ENCODE results near the gene ZGPAT. TPM values are rescaled to one million over a fixed set of nuclear protein-coding genes. Genes with fewer than 3 reads are reported as not detected.

Gene ZGPAT
- total and polyA plus RNA-seq, 7 donors, result 18.5 to 44.9 (median 22.5) TPM

DNA sequence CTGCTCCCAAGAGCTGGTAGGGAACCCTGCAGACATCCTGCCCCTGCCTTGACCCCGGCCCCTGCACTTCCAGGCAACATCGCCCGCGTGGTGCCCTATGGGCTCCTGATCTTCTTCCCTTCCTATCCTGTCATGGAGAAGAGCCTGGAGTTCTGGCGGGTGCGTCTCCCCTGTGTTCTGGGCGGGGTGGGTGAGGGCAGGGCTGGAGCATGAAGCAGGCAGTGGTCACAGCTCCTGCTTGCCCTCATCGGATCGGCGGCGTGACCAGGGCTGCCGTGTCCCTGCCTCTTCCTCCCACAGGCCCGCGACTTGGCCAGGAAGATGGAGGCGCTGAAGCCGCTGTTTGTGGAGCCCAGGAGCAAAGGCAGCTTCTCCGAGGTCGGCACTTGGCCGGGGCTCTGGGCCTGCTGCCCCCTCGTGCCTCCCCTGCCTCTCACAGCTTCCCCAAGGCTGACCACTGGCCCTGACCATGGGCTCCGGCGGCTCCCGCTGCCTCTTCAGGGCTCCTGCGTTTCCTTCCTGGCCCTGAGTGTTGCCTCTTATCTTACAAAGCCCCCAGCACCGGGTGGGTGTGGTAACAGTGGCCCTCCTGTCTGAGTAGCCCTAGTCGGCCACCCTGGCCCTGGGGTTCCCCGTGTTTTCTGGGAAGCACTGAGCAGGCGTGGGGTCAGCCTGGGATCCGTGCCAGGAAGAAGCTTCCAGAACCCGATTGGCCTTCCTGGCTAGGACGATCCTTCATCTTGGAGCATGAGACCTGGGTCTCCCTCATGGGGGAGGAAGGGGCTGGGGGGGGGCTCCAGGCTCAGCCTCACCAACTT lies 19.4 kb upstream of the ZGPAT start:
- Histone ChIP-seq H3K27me3 (no peaks in the 10 kb centered on the region), H3K9me3 (no peaks in the 10 kb centered on the region), H3K36me3 (peaks cover 0 to 5% (median 0%) of the 10 kb centered on the region in 4 donors), H3K4me3 (no peak overlapping the region), H3K27ac (peak overlapping the region; percentile 48 to 87 (median 74)), H3K4me1 (peaks cover 2 to 33% (median 30%) of the 10 kb centered on the region in 4 donors)
- TF ChIP-seq, protein P1, sequence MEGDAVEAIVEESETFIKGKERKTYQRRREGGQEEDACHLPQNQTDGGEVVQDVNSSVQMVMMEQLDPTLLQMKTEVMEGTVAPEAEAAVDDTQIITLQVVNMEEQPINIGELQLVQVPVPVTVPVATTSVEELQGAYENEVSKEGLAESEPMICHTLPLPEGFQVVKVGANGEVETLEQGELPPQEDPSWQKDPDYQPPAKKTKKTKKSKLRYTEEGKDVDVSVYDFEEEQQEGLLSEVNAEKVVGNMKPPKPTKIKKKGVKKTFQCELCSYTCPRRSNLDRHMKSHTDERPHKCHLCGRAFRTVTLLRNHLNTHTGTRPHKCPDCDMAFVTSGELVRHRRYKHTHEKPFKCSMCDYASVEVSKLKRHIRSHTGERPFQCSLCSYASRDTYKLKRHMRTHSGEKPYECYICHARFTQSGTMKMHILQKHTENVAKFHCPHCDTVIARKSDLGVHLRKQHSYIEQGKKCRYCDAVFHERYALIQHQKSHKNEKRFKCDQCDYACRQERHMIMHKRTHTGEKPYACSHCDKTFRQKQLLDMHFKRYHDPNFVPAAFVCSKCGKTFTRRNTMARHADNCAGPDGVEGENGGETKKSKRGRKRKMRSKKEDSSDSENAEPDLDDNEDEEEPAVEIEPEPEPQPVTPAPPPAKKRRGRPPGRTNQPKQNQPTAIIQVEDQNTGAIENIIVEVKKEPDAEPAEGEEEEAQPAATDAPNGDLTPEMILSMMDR (IDR thresholded peaks at IDR 0.05), result no peak
- peak in 1 of 4 donors; percentile 27 for TF ChIP-seq POLR2AphosphoS5 (IDR thresholded peaks at IDR 0.05)
- no peak for DNase-seq
- intact Hi-C loops (cut with DNase I), result no loop called here
- 85 to 90% methylated on average over 31 of the region's 31 CpGs for WGBS, 2 donors

- 48 to 87% methylated on average over 44 of the region's 44 CpGs for WGBS, 2 donors
- Histone ChIP-seq H3K4me3 (no peak overlapping the region), H3K27ac (peak overlapping the region in 2 of 4 donors; percentile 73 to 87), H3K27me3 (no peaks in the 10 kb centered on the region), H3K9me3 (no peaks in the 10 kb centered on the region), H3K36me3 (peaks cover 0 to 8% (median 7%) of the 10 kb centered on the region in 4 donors), H3K4me1 (peaks cover 2 to 32% (median 30%) of the 10 kb centered on the region in 4 donors)
- peak in 1 of 4 donors; percentile 15 for TF ChIP-seq POLR2AphosphoS5 (IDR thresholded peaks at IDR 0.05)
- TF ChIP-seq POLR2A (IDR thresholded peaks at IDR 0.05), result no peak
- no peak for TF ChIP-seq EP300 (IDR thresholded peaks at IDR 0.05)
- TF ChIP-seq, protein P1 (IDR thresholded peaks at IDR 0.05), result no peak
- intact Hi-C loops (cut with DNase I), result no loop called here
- no peak for DNase-seq
Measured at GRCh38 chr20:63689046-63690002, 18.5 kb upstream of the ZGPAT start.

- intact Hi-C loops (cut with DNase I), result no loop called here
- peak overlapping the region in 2 of 4 donors; percentile 19 to 73 for H3K27ac ChIP-seq
- H3K4me1 ChIP-seq, result peaks cover 2 to 32% (median 29%) of the 10 kb centered on the region in 4 donors
- DNase-seq, result no peak
- no peaks in the 10 kb centered on the region for H3K27me3 ChIP-seq
- no peak overlapping the region for H3K4me3 ChIP-seq
- 47 to 87% methylated on average over 40 of the region's 40 CpGs for WGBS, 2 donors
- H3K9me3 ChIP-seq, result no peaks in the 10 kb centered on the region
- peaks cover 3 to 18% (median 10%) of the 10 kb centered on the region in 4 donors for H3K36me3 ChIP-seq
- TF ChIP-seq, protein P1 (IDR thresholded peaks at IDR 0.05), result no peak
- peak in 1 of 4 donors; percentile 13 for TF ChIP-seq POLR2AphosphoS5 (IDR thresholded peaks at IDR 0.05)
Measured at GRCh38 chr20:63690003-63690897, 17.6 kb upstream of the ZGPAT start.
